ENCODE results near the gene PADI3.

The PADI3 gene

DNA sequence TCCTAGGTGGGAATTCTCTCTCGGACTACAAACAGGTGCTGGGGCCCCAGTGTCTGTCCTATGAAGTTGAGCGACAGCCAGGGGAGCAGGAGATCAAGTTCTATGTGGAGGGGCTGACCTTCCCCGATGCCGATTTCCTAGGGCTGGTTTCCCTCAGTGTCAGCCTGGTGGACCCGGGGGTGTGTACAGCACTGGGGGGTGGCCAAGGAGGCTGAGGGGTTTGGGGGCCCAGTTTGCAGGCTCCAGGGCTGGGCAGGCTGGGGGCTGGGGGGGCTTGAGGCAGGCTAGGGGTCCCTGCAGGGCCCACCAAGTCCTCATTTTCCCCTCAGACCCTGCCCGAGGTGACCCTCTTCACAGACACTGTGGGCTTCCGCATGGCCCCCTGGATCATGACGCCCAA, 20.3 kb upstream of the PADI3 start:
- no peak for DNase-seq (ENCODE audit: extremely low spot score)
- ChIA-PET POLR2A (no interaction called here), CTCF (interaction anchor here (0.8 to 3.1 kb wide), 2 partner anchors 8 to 103 kb away, joined by 3 to 11 read pairs; no protein-coding TSS in a partner anchor)
- TF ChIP-seq, protein P1, sequence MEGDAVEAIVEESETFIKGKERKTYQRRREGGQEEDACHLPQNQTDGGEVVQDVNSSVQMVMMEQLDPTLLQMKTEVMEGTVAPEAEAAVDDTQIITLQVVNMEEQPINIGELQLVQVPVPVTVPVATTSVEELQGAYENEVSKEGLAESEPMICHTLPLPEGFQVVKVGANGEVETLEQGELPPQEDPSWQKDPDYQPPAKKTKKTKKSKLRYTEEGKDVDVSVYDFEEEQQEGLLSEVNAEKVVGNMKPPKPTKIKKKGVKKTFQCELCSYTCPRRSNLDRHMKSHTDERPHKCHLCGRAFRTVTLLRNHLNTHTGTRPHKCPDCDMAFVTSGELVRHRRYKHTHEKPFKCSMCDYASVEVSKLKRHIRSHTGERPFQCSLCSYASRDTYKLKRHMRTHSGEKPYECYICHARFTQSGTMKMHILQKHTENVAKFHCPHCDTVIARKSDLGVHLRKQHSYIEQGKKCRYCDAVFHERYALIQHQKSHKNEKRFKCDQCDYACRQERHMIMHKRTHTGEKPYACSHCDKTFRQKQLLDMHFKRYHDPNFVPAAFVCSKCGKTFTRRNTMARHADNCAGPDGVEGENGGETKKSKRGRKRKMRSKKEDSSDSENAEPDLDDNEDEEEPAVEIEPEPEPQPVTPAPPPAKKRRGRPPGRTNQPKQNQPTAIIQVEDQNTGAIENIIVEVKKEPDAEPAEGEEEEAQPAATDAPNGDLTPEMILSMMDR (IDR thresholded peaks at IDR 0.05; ENCODE audit: control extremely low read depth, extremely low read depth, low read depth, missing control alignments): no peak

DNA sequence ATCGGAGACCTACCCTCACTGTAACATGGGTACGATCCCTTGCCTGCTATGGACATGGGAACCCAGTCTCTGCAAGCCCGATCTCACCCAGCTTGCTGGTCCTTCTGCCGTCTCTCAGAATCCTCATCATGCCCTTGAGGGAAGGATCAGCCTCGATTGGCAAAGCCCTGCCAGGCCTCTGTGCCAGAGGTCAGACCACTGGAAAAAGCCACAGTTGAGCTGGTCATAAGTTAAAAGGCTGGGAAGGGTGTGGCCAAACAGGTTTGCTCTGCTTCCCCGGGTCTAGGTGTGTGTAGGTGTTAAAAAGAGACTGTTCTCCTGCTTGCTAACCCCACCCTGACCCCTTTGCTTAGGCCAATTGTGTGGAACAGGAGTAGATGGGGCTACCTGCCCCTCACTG, 19.5 kb upstream of the PADI3 start:
- no peak for DNase-seq (ENCODE audit: extremely low spot score)
- POLR2A ChIA-PET: no interaction called here
- CTCF ChIA-PET: interaction anchor here (0.8 to 13.4 kb wide), 3 partner anchors 8 to 105 kb away, joined by 3 to 209 read pairs (median 11); partner anchors contain the start of gene PADI2
- TF ChIP-seq, protein P1 (IDR thresholded peaks at IDR 0.05; ENCODE audit: control extremely low read depth, extremely low read depth, low read depth, missing control alignments): no peak

DNA sequence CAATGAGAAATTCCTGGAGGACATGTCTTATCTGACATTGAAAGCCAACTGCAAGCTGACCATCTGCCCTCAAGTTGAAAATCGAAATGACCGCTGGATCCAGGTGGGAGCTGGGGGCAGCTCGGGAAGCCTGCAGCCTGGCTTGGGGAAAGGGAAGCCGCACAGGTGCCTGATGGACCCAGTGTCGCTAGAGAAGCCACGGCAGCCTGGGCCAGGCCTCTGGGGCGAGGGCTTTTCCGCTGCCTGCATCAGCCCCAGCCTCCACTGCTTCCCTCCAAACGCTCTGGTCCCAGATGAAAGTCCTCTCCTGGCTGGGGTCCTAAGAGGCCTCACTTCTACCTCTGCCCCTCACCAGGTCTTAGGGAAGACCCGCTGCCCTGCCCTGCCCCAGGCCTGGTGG, 18.8 kb upstream of the PADI3 start:
- ChIA-PET POLR2A (no interaction called here), CTCF (interaction anchor here (13.4 kb wide), 1 partner anchor 106 kb away, joined by 209 read pairs; the partner anchor contains the start of gene PADI2)
- TF ChIP-seq, protein P1 (IDR thresholded peaks at IDR 0.05; ENCODE audit: control extremely low read depth, extremely low read depth, low read depth, missing control alignments): no peak
- DNase-seq (ENCODE audit: extremely low spot score): no peak

DNA sequence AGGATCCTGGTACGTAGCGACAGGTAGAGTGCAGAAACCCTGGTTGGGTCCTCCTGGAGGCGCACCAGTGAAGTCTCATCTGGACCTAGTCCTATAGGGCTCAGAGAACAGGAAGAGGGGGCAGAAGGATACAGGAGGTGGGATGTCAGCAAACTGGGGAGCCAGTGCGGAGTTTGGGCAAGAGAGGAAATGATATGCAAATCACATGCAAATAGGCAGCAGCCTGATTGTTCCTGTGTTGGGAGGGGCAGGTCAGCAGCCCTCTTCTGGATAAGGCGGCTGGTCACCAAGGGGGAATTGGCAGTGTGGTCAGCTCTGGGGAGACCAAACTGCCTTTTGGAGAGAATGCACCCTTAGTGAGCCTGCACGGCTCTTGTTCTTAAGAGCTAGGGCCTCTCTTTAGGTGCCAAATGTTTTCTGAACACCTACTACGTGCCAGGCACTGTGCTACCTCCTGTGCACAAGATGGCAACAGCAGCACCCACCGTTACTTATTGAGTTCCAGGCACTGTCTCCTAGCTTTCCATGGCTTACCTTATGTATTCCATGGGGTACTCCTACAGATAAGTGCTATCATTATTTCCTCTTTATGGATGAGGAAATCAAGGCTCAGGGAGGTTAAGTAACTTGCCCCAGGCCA, 18.1 kb upstream of the PADI3 start:
- POLR2A ChIA-PET: no interaction called here
- TF ChIP-seq, protein P1 (IDR thresholded peaks at IDR 0.05; ENCODE audit: control extremely low read depth, extremely low read depth, low read depth, missing control alignments): no peak
- no peak for DNase-seq (ENCODE audit: extremely low spot score)
- CTCF ChIA-PET: interaction anchor here (13.4 kb wide), 1 partner anchor 107 kb away, joined by 209 read pairs; the partner anchor contains the start of gene PADI2

DNA sequence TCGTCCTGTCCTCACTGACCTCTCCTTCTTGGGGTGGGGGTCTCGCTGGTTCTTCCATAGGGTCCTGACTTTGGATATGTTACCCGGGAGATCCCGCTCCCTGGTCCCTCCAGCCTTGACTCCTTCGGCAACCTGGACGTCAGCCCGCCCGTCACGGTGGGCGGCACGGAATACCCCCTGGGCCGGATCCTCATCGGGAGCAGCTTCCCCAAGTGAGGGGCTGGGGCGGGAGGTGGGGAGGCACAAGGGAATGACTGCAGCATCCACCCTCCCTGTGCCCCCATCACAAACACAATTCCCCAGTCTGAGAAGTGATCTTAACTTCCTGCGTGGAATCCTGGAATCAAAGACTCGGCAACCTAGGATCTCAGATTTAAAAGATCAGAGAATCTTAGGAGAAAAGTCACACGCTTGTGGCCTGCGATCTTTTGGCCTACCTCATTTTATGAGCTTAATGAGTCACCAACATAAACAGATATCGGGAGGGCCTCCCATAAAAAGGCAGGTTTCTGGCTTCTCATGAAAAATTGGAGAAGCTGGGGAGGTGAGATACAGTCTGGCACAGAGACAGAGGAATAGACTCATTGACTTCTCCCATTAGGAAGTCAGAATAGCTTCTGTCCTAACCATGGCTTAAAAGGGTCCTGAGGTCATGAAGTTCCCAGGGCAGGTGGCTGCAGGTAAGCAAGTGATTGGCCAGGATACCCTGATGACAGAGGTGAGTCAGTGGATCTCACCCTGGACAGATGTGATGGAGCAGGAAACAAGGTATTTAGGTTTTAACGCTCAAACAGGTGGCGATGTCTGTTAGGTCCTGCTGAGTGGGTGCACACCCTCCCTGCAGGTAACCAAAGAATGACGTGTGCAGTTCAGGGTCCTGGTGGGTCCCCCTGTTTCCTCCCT, 15.9 kb upstream of the PADI3 start:
- TF ChIP-seq, protein P1 (IDR thresholded peaks at IDR 0.05; ENCODE audit: control extremely low read depth, extremely low read depth, low read depth, missing control alignments): no peak
- no peak for DNase-seq (ENCODE audit: extremely low spot score)
- CTCF ChIA-PET: interaction anchor here (1.5 to 13.4 kb wide), 2 partner anchors 97 to 109 kb away, joined by 4 to 209 read pairs; partner anchors contain the start of gene PADI2
- POLR2A ChIA-PET: no interaction called here

DNA sequence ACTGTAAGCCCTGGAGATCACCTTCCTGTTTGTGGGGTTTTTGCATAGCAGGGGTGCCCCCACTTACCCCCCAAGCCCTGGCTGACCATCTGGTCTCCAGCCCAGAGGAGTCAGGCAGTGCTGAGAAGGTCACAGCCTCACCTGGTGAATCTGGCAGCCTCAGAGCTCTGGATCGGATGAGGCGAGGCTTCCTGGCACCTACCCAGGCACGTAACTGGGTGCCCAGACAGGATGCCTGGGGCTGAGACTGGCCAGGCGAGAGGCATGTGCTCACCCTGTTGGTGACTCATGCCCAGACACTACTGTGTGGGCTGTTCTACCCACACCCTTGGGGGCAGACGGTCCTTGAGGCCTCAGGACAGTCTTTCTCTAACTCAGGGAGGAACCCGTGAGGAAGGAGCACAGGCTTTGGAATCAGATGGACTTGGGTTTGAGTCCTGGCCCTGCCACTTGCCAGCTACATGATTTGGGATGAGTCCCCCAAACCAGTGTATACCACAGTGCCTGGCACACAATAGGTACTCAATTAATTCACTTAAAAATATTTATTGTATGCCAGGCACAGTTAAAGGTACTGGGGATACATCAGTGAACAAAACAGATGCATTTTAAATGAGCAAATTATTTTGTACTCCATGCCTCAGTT, 15.1 kb upstream of the PADI3 start:
- CTCF ChIA-PET: interaction anchor here (1.4 to 13.4 kb wide), 3 partner anchors 26 to 110 kb away, joined by 4 to 209 read pairs (median 4); partner anchors contain the start of gene PADI2

More for the DNA sequence above, 15.1 kb upstream of the PADI3 start:
- TF ChIP-seq, protein P1 (IDR thresholded peaks at IDR 0.05; ENCODE audit: control extremely low read depth, extremely low read depth, low read depth, missing control alignments): no peak
- no peak for DNase-seq (ENCODE audit: extremely low spot score)
- POLR2A ChIA-PET: no interaction called here
